Measurements from ENCODE around the gene CCDC70. TPM values are rescaled to one million over a fixed set of nuclear protein-coding genes. Genes with fewer than 3 reads are reported as not detected.

The CCDC70 gene
- polyA plus RNA-seq, 10 donors: not detected

DNA sequence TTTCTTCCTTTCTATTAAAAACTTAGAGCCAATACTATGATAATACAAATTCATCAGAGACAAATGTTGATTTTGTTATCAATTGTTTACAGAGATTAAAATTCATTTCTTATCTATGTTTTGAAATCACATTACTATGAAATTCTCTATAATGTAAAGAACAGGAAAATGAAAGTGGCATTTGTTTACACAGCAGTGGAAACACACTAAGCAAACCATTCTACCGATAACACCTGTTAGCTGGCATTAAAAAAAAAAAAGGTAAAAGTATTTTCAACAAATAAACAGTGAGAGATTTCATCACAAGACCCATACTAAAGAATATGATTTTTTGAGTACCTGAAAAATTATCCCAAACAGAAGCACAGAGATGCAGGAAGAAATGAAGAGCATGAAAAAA, 4.8 kb upstream of the CCDC70 start:
- DNase-seq: no peak

DNA sequence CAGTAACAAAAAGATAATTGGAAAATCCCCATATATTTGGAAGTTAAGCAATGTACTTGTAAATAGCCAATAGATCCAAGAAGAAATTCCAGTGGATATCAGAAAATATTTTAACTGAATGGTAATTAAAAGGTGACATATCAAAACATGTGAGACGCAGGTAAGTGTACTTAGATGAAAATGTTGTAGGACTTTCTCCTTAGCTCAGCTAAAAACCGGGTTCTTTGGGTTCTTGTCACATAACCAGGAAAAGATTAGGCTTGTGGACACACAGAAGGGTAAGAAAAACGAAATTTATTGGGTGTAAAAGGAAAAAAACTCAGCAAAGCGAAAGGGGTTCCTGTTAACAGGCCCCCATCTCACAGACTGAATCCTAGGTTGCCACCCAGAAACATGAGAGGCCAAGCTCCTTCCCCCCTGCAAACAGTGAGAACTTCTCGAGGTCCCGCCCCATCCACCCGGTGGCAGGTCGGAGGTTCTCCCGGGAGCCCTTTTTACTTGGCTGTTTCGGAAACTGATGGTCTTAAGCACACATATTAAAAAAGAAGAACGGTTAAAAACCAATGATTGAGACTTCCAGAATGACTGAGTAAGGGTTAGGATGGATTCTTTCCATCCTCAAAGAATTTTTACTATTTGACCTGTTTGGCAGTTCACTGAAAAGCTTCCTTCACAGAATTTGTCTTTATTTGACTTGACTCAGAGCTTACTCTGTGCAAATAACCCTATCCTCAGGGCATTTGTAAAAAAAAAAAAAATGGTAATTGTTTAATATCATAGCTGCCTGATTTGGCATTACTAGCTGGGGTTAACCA, 3.1 kb upstream of the CCDC70 start:
- no peak for DNase-seq

DNA sequence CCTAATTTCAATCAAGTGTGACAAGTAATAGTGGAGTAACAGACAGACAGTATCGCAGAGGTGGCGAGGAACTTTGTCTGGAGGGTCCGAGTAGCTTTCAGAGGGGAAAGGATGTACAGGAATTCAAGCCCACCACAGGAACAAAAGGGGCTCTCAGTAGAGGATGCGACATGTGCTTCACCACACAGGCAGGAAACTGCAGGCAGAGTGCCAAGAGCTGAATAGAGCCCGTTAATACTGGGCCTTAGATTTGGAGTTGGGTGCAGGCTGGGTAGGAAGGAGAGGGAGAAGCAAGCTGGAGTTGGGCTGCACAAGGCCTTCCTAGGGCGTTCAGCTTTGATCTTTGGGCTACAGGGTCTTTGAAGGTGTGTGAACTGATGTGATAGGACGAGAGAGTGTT, 1.2 kb downstream of the CCDC70 start:
- no peak for DNase-seq

DNA sequence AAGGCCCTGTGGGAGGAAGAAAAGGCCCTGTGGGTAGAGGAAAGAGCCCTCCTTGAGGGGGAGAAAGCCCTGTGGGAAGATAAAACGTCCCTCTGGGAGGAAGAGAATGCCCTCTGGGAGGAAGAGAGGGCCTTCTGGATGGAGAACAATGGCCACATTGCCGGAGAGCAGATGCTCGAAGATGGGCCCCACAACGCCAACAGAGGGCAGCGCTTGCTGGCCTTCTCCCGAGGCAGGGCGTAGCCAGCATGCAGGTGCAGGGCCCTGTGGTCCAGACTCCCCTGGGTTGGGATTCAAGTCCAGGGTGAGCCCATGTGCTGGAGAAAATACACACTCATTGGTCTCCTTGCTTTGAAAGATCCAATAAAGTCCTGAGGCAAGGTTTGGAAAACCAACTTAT, 4.1 kb downstream of the CCDC70 start:
- no peak for DNase-seq

DNA sequence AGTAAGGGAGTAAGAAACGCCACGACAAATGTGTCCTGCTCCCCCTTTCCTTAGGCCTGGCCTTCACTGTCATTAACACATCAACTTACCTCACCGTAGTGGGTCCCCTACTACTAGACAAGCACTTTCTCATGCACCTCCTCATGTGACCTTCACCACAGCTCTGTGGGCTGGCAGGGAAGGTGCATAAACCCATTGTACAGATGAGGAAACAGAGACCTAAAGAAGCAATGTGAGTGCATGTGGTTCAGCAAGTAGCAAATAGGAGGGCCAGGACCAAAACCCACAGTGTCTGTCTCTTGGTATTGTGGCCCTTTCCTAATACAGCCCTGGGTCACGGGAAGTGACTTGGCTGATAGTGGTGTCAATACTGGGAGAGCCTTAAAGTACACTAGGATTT, 5.3 kb downstream of the CCDC70 start:
- no peak for DNase-seq

DNA sequence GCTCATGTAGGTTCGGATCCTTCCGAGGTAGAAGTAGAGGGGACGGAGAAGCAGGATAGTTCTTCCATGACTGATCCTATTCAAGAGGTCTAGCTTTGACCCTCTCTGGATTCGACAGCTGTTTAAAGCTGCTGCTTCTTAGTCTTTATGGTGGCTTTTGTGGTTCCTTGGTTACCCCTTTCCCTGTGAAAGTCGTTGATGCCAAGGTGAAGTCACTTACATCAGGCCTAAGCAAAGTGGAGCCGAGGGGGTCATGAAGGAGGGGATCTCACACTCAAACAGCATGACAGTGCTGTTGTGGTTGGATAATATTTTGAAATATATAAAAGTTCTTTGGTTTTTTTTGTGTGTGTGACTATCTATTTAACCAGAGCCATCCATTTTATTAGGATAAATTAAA, 8.1 kb downstream of the CCDC70 start:
- no peak for DNase-seq

DNA sequence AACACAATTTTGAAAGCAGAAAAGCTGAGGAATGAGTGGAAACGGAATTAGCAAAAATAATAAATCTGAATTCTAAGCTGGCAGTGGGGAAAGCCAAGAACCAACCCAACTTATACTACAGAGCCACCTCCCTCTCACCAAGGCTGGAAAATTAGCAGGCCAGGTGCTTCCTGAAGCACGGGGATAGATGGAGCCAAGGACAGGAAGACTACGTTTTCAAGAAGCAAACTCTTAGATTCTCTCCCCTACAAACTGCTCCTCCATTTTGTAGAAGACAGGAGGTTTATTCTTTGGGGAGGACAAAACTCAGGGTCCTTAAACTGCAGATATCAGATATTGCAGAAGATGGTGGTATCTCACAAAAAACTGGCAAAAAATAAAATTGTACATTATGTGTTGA, 8.8 kb downstream of the CCDC70 start:
- no peak for DNase-seq

DNA sequence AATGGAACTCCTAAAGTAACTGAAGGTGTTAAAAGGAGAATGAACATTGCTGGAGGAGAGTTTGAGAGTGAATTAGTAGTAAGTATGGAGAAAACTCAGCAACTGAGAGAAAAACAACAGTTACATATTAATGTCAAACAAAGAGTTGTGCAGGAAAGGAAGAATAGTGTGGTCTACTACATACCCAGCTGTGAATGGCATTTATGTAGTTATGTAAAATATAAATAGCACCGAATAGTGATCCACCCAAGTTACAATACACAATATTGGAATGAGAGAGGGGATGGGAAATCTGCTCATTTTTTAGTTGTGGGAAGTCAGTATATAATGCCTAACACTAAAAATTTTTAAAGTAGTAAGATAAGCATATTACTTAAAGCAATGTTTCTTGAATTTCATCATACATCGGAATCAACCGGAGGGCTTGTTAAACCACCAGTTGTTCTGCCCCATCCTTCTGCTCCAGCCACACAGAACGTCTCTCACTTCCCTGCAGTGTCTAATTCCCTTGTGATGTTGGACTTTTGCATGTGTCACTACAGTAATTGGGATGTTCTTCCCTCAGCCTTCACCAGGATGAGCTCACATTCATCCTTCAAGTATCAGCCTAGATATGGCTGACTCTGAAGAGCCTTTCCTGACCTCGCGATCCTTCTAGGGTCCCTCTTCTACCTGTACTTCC, 11.5 kb downstream of the CCDC70 start:
- DNase-seq: no peak

DNA sequence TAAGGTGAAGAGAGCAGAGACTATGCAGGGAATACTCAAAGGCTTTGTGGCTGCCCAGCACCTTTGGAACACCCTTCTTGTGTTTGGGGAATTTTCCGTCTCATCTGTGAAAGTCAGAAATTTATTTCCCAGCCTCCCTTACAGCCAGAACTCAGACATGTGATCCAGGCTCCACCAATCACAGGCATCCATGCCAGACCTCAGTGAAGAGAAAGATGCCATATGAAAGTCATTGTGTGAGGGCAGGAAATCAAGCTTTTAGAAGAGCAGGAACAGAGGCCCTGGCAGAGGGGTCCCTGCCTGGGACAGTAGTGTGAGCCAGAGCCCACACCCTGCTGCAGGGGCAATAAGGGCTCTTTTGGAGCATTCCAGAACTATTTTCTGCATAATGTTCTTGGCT, 12.1 kb downstream of the CCDC70 start:
- DNase-seq: no peak

DNA sequence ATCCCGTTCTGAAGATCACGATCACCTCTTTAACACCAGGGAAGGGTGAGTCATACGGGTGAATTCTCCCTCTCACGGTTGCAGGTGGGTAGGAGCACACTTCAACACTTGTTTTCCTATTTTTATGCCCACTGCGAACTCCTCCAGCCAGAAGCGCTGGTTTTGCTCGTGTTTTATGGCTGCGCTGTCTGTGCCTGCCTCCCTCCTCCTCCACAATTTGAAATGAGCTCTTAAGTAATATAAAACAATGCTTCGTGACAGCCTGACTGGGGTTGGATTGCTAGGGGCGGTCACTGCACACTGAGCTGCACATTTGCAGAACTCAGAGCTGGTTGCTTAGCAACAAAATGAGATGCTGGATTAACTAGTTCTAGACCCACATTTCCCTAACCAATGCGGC, 12.9 kb downstream of the CCDC70 start:
- peak in 1 of 3 donors; percentile 21 for DNase-seq

DNA sequence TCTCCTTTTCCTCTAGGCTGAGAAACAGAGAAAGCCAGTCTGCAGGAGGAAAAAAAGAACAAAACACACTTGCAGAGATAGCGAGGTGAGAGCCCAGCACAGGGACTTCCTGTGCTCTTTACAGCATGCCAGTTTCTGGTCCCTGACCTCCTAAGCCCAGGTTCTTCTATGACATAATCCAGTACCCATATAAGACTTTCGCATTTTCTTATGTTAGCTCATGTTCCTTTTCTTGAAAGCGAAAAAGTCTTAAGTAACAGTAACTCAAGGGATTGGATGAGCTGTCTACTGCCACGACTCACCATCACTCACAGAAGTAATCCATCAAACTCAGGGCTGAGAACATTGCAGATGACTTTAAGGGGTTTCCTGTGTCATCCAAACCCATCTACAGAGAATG, 17.4 kb downstream of the CCDC70 start:
- DNase-seq: no peak

DNA sequence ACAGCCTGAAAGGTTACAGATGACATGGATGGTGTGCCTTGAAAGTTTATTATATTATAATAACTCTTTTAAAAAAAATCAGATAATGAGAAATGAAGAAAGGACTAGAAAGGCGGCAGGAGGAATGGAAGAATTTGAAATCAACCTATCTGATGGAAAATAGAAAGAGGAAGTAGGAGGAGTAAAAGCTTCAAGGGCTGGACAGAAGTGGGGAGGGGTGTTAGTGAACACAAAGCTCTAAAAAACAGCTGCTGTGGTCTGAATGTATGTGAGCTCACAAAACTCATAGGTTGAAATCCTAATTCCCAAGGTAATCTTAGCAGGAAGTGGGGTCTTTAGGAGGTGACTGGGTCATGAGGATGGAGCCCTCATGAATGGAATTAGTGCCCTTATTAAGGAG, 19.5 kb downstream of the CCDC70 start:
- no peak for DNase-seq

DNA sequence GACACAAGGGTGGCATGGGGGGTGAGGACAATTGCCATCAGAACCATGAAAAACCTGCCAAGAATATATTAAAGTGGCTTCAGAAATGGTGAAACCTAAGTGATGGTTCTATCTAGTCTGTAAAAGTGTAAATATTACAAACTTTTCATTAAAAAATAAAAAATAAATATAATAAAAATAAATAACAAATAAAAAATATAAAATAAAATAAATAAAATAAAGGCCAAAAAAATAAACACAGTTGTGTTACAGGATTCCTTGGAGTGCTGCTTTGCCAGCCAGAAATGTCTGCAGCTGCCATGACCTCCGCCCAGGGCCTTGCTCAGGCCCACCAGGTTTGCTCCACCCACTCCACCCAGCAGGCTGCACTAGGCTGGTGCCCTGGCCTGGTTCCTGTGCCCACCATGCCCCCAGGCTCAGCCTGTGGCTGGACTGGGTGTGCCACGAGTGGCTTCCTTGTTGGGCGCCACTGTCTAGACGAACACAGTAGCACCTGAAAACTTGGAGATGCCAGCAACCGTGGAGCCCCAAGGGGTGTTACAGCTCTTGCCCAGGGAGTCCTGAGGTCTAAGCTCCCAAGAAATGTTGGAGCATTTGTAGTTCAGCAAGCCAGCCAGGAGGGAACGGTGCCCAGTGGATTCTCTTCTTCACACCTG, 20.9 kb downstream of the CCDC70 start:
- no peak for DNase-seq

DNA sequence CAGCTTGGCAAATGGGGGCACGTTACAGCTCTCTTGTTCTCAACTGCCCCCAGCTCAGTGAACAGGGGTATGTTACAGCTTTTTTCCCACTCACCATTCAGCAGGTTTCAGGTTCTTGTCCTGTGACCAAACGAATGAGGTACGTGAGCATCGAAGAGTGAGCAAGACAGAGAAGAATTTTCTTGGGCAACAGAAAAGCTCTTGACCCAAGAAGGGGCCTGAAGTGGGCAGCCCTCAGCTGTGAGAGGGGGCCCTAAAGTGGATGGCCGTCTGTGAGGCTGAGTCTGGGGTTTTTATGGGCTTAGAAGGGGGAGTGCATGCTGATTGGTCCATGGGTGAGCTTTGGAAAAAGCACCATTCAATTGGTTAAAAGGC, 21.4 kb downstream of the CCDC70 start:
- DNase-seq: no peak

DNA sequence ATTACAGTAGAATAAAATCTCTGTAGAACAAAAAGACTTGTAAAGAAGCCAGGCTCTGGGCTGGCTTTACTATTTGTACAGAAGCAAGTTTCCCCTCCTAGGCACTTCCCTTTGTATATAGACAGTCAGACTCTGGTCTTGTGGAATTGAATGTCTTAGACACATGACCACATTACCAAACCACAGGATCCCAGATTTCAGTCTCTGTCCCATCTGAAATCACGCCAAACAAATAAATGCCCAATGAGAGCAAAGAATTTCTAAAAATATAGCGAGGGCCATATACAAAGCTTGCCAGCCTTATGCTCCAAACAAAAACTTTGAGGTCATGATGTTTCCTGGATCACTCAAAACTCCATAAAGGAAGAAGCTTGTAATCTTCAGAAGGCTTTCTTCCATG, 23.9 kb downstream of the CCDC70 start:
- no peak for DNase-seq

DNA sequence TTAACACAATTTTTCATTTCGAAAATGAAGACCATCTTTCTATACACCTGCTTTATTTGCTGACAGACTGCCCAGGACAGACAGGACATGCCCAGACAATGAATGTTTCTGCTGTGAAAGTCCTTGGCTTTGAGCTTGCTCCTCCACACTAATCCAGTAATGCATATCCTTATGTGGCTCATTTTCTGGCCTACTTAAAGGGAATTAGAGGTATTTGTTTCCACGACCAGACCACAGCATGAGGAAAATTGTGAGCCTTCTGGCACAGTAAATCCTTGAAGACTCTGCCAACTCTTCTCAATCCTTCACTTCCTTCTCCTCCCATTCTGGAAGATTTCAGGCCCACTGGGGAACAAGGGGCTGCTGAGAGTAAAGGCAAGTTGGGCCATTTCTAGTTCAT, 25.7 kb downstream of the CCDC70 start:
- DNase-seq: peak in 1 of 3 donors; percentile 26

DNA sequence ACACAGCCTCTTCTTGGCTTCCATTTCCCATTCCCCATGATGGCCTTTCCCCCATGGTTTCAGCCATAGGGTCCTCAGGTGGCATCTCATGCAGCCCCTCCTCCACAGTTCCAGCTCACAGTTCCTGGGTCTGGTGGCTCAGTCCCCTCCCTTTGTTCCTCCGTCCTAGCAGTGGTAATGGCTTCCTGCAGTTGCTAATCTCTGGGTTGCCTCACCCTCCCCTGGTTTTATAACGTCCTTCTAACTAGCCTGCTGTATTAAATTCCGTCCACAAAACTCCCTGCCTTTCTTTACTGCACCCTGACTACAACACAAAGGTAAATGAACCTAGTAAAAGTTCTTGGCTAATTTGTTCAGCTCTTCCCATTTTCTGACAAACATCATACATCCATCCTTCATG, 30.9 kb downstream of the CCDC70 start:
- DNase-seq: no peak

DNA sequence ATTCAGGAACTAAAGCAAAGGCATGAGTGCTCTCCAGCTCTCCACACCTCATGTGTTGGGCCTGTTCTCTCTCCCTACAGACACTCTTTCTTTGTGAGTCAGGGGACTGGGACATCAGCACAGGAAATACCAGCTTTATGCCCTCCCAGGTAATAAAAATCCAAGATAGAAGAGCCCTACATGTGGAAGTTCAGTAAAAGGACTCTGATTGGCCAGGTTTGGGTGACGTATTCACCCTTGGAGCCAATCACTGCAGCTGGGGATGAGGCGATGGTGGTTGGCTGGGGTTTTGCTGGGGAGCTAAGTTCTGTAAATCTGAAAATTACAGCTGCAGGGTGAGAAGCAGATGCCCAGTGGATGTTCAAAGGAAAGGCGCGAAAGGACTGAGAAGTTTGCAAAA, 32.5 kb downstream of the CCDC70 start:
- DNase-seq: no peak

DNA sequence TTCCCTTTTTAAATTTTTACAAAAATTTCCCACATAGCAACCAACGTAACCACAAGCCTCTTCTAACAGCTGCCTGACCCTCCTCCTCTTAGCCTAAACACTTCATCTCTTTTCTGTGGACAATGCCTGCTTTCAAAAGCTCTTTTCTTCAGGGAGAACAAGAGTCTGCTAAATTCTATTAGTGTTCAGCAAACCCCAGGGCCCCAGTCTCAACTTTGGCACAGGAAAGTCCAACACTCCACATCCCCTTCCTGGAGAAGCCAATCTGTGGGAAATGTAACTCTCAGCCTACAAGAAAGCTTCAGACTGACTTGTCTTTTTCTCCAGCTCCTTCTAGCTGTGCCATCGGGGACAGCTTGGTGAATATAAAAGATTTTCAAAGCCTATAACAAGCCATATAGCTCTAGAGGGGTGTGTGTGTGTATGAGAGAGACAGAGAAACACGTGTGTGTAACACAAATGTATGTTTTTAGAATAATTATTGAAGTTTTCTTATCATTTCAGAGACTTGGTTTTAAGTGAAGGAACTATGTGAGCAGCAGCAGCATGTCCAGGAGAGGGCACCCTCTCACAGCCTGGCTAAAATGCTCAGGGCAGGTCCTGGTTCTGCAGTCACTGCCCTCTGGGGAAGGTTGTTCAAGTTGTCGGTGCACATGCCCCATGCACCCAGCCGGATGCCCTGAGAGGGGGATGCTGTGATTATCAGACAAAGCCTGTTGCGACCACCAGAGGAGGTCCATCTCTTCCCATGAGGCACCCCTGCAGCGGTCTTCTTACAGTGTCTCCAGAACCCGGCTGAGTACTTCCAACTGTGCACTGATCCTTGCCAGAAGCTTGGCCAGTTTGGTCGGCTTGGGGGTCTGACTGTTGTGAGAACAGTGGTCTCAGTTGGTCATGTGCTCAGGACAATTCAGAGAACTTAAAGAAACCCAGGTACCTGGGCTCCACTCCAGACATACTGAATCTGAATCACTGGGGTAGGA, 34.4 kb downstream of the CCDC70 start:
- peak; percentile 19 to 59 (median 46) for DNase-seq

DNA sequence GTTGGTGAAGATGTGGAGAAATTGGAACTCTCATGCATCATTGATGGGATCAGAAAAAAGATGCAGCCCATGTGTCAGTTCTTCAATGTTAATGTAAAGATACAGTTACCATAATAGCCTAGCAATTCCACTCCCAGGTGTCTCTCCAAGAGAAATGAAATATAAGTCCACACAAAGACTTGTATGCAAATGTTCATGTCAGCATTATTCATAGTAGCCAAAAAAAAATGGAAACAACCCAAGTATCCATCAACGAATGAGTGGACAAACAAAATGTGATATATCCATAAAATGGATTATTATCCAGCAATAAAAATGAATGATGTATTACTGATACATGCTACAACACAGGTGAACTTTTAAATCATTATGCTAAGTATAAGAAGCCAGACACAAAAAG, 38.7 kb downstream of the CCDC70 start:
- no peak for DNase-seq

DNA sequence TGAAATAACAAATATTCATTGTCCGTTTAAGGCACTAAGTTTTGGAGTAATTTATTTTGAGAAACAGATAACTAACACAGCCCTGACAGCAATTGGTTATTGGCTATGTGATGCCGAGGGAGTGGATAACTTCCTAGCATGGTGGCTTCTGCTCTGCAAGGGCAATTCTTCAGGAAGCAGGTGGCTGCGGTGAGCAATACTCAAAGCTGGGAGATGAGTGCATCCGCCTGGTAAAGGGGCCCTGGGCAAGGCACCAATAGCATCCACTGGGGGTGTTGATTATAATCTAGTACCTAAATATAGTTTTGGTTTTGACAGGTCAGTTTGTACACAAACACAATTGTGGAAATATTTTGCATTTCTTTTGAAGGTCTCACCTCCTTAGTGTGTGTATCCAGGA, 41.0 kb downstream of the CCDC70 start:
- no peak for DNase-seq

DNA sequence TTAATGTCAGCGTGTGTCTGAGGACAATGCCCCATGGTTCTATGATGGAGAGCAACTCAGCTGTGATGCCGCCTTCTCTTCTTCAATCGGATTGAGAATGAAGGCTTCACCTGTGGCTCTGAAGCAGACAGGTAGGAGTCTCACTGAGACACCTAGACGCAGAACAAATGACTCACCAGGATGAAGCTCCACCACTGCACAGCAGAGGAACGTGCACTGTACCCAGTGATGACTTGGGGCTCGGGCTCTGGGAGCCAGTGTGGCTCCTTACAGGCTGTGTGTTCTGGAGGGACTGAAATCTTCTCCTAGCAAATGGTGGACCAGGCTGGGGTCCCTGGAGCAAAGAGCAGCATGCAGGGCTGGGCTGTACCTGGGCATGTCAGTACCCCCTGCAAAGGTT, 44.0 kb downstream of the CCDC70 start:
- no peak for DNase-seq
